Natural killer cell (primary cell): Measurements from ENCODE around the gene CASP2. TPM values are rescaled to one million over a fixed set of nuclear protein-coding genes. Genes with fewer than 3 reads are reported as not detected.

Experiments
- ATAC-seq, 3 donors: fragments of 150-1000 bp in 2 of 3; fragments of 200-7000 bp in 1 of 3; cut with Tn5 transposase; 1 replicate in 1 of 3; 2 replicates in 2 of 3; pipeline ENCODE4 v1.10.0; 2021; ENCODE audit warnings: mild to moderate bottlenecking in 2 of 3, moderate library complexity in 2 of 3
- DNase-seq, 2 donors: peaks; one replicate each; pipeline versions ENCODE4 v3.0.0 to v3.0.0-alpha.2; 2013 to 2021; ENCODE audit warnings: mixed read lengths in 1 of 2
- H3K27ac ChIP-seq: one replicate; pipeline ENCODE4 v1.5.1; 2013; ENCODE audit warnings: mild to moderate bottlenecking, low read length
- H3K27me3 ChIP-seq: one replicate; pipeline ENCODE4 v1.6.1; 2013; ENCODE audit warnings: low read length; ENCODE audit not compliant: control insufficient read depth, insufficient read depth
- H3K36me3 ChIP-seq: one replicate; pipeline ENCODE4 v1.6.1; 2013; ENCODE audit warnings: low read length; ENCODE audit not compliant: control insufficient read depth, insufficient read depth
- H3K4me1 ChIP-seq: one replicate; pipeline ENCODE4 v1.6.1; 2013; ENCODE audit warnings: low read length; ENCODE audit not compliant: control insufficient read depth, insufficient read depth
- H3K4me3 ChIP-seq: one replicate; pipeline ENCODE4 v1.5.1; 2013; ENCODE audit warnings: low read length
- H3K9me3 ChIP-seq: one replicate; pipeline ENCODE4 v1.6.1; 2013; ENCODE audit warnings: low read length; ENCODE audit not compliant: control insufficient read depth, insufficient read depth
- H3K27ac Mint-ChIP-seq, 2 donors: one replicate each; pipeline ENCODE4 v1.8.0; 2022; ENCODE audit warnings: mild to moderate bottlenecking in 2 of 2, mixed read lengths in 2 of 2, moderate library complexity in 1 of 2
- H3K27me3 Mint-ChIP-seq, 2 donors: one replicate each; pipeline ENCODE4 v1.8.0; 2022; ENCODE audit warnings: low read depth in 2 of 2, mixed read lengths in 2 of 2
- H3K36me3 Mint-ChIP-seq: one replicate; pipeline ENCODE4 v1.8.0; 2022; ENCODE audit warnings: mixed read lengths
- H3K4me1 Mint-ChIP-seq, 2 donors: one replicate each; pipeline ENCODE4 v1.8.0; 2022; ENCODE audit warnings: mixed read lengths in 2 of 2
- H3K4me3 Mint-ChIP-seq: one replicate; pipeline ENCODE4 v1.8.0; 2022; ENCODE audit warnings: mild to moderate bottlenecking, moderate library complexity, mixed read lengths
- H3K9me3 Mint-ChIP-seq, 2 donors: one replicate each; pipeline ENCODE4 v1.8.0; 2022; ENCODE audit warnings: mixed read lengths in 2 of 2
- WGBS: methylation state at CpG from one replicate; pipeline ENCODE4 v1.1.7; 2013; ENCODE audit warnings: missing lambda C conversion rate; ENCODE audit not compliant: insufficient coverage; 5-methylcytosine and 5-hydroxymethylcytosine counted together
- intact Hi-C: fragments of 100-400 bp; cut with micrococcal nuclease; formaldehyde crosslinking; loops from one replicate; pipeline ENCODE4 v1.14.2; 2022
- total RNA-seq, 4 donors: library from RNA; stranded (reverse); fragments of 120-200 nt in 1 of 4; gene quantifications; one replicate each; pipeline versions ENCODE4 v1.2.3 to v1.2.4, GENCODE V29; 2013 to 2022
- TF ChIP-seq, protein P1 (sequence below): fragments of 200-600 bp; IDR thresholded peaks from one replicate; pipeline ENCODE4 v1.8.0; 2022; ENCODE audit warnings: antibody characterized with exemption

Gene CASP2
- total RNA-seq, 3 donors from 2014 or later (not counting 1 experiment from before 2014, with no cell fraction given): 36.7 to 60.5 (median 54.7) TPM

DNA sequence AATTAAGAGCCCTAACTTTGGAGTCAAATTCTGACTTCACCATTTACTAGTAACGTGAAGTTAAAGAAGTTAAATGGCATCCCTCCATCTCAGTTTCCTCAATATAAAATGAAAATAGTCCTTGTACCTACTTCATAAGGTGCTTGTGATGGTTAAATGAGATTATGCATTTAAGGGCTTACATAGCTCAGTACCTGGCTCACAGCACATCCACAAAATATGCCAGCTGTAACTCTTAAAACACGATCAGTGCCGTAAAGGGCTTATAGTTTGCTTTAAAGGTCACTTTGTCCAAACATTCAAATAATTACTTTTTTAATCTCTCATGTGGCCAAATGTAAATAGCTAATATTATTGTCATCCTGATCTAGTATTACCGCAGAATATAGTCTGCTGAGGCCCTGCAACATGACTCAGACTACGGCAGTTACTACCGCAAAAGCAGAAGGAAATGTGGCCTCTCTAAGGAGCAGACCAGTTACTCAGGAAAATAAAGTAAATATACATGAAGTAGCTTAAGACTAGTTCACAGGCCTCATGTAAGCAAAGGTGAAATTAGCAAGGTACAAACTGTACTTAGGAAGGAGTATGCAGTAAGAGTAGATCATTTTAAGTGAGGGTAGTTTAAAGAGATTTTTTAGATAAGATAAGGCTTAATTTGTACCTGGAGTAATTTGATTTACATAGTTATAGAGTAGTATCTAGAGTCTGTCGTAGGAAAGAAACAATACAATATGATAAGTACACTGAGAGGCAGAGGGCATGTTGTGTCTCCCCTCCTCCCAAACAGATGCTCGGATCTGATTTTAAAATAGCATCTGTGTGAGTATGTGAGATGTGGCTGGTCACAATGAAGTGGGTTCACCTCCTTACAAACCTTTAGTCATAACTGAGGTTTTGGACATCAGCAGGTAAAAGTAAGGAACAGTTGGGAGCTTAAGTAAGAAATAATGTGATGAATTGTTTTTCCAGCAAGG, 13.1 kb downstream of the CASP2 start:
- Mint-ChIP-seq H3K4me1 (peaks cover 19 to 27% of the 10 kb centered on the region in 2 donors), H3K36me3 (peaks cover 35% of the 10 kb centered on the region), H3K4me3 (no peak overlapping the region), H3K27ac (peak overlapping the region in 1 of 2 donors; percentile 31), H3K27me3 (no peaks in the 10 kb centered on the region), H3K9me3 (no peaks in the 10 kb centered on the region)
- DNase-seq (no peak), ATAC-seq (peak in 1 of 3 donors; percentile 67)
- WGBS: 46% methylated on average over 5 of the region's 8 CpGs
- Histone ChIP-seq H3K27ac (no peak overlapping the region), H3K4me3 (no peak overlapping the region), H3K4me1 (no peaks in the 10 kb centered on the region), H3K36me3 (peaks cover 81% of the 10 kb centered on the region), H3K9me3 (no peaks in the 10 kb centered on the region), H3K27me3 (no peaks in the 10 kb centered on the region)
- intact Hi-C loops: no loop called here
- TF ChIP-seq, protein P1, sequence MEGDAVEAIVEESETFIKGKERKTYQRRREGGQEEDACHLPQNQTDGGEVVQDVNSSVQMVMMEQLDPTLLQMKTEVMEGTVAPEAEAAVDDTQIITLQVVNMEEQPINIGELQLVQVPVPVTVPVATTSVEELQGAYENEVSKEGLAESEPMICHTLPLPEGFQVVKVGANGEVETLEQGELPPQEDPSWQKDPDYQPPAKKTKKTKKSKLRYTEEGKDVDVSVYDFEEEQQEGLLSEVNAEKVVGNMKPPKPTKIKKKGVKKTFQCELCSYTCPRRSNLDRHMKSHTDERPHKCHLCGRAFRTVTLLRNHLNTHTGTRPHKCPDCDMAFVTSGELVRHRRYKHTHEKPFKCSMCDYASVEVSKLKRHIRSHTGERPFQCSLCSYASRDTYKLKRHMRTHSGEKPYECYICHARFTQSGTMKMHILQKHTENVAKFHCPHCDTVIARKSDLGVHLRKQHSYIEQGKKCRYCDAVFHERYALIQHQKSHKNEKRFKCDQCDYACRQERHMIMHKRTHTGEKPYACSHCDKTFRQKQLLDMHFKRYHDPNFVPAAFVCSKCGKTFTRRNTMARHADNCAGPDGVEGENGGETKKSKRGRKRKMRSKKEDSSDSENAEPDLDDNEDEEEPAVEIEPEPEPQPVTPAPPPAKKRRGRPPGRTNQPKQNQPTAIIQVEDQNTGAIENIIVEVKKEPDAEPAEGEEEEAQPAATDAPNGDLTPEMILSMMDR: no peak

DNA sequence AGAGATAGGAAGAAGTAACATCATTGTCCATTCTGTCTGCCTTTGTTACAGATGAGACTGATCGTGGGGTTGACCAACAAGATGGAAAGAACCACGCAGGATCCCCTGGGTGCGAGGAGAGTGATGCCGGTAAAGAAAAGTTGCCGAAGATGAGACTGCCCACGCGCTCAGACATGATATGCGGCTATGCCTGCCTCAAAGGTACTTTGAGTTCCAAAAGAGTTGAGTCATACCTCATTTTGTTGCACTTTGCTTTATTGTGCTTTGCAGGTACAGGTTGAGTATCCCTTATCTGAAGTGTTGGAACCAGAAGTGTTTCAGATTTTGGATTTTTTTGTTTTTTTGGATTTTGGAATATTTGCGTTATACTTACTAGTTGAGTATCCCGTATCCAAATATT, 15.6 kb downstream of the CASP2 start:
- ATAC-seq: no peak
- no peak overlapping the region for H3K4me3 Mint-ChIP-seq
- intact Hi-C loops: loop anchor here (2.0 kb wide), 1 partner anchor 63 kb away; no protein-coding TSS in a partner anchor

DNA sequence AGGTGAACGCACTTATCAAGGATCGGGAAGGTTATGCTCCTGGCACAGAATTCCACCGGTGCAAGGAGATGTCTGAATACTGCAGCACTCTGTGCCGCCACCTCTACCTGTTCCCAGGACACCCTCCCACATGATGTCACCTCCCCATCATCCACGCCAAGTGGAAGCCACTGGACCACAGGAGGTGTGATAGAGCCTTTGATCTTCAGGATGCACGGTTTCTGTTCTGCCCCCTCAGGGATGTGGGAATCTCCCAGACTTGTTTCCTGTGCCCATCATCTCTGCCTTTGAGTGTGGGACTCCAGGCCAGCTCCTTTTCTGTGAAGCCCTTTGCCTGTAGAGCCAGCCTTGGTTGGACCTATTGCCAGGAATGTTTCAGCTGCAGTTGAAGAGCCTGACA, 16.8 kb downstream of the CASP2 start:
- TF ChIP-seq, protein P1: no peak
- intact Hi-C loops: loop anchor here (2.0 kb wide), 1 partner anchor 64 kb away; no protein-coding TSS in a partner anchor
- DNase-seq: no peak
- no peak overlapping the region for H3K27ac ChIP-seq
- peaks cover 70% of the 10 kb centered on the region for H3K36me3 ChIP-seq
- H3K27me3 ChIP-seq: no peaks in the 10 kb centered on the region
- no peak overlapping the region for H3K27ac Mint-ChIP-seq
- H3K4me3 ChIP-seq: no peak overlapping the region
- no peaks in the 10 kb centered on the region for H3K27me3 Mint-ChIP-seq
- H3K36me3 Mint-ChIP-seq: peaks cover 42% of the 10 kb centered on the region
- no peaks in the 10 kb centered on the region for H3K9me3 ChIP-seq
- peaks cover under 1% of the 10 kb centered on the region for H3K4me1 ChIP-seq
- no peak overlapping the region for H3K4me3 Mint-ChIP-seq
- ATAC-seq: no peak
- 88% methylated on average over 6 of the region's 6 CpGs for WGBS
- H3K4me1 Mint-ChIP-seq: peaks cover 16 to 24% of the 10 kb centered on the region in 2 donors
- no peaks in the 10 kb centered on the region for H3K9me3 Mint-ChIP-seq

More for the DNA sequence above, 15.6 kb downstream of the CASP2 start:
- TF ChIP-seq, protein P1: no peak
- Mint-ChIP-seq H3K27me3 (no peaks in the 10 kb centered on the region), H3K27ac (no peak overlapping the region), H3K9me3 (no peaks in the 10 kb centered on the region), H3K4me1 (peaks cover 23 to 24% of the 10 kb centered on the region in 2 donors), H3K36me3 (peaks cover 42% of the 10 kb centered on the region)
- Histone ChIP-seq H3K4me3 (no peak overlapping the region), H3K27ac (no peak overlapping the region), H3K36me3 (peaks cover 77% of the 10 kb centered on the region), H3K9me3 (no peaks in the 10 kb centered on the region), H3K4me1 (no peaks in the 10 kb centered on the region), H3K27me3 (no peaks in the 10 kb centered on the region)
- WGBS: 98% methylated on average over 8 of the region's 10 CpGs
- no peak for DNase-seq
